H1 (cell line): ENCODE data around the gene VEPH1. TPM values are rescaled to one million over a fixed set of nuclear protein-coding genes. Genes with fewer than 3 reads are reported as not detected.

ENCODE experiments used
- CTCF ChIA-PET: fragments of 300-600 bp; sonication (Branson Sonifier 250); formaldehyde crosslinking; loops from one replicate; lab custom pipeline; 2021; ENCODE audit not compliant: partially characterized antibody; lab: Charles Lee
- POLR2A ChIA-PET: fragments of 300-600 bp; sonication (Branson Sonifier 250); formaldehyde crosslinking; loops from one replicate; lab custom pipeline; 2021; ENCODE audit warnings: inconsistent platforms; ENCODE audit not compliant: partially characterized antibody; lab: Charles Lee
- DNase-seq, 2 experiments: peaks; one replicate each; pipeline versions ENCODE4 v3.0.0 to v3.0.0-alpha.2; 2010 to 2022; ENCODE audit warnings: low spot score in 2 of 2, low read depth in 1 of 2, mixed read lengths in 1 of 2
- FAIRE-seq: peaks from 2 replicates; lab custom pipeline; 2011; peaks lifted over from hg19 to GRCh38; lab: Jason Lieb, UNC
- H2AFZ ChIP-seq: 2 replicates; pipeline ENCODE4 v1.8.1; 2012; ENCODE audit warnings: low read length, inconsistent platforms
- H2AK5ac ChIP-seq: 2 replicates; pipeline ENCODE4 v1.6.1; 2013; ENCODE audit warnings: low read depth, low read length
- H2BK120ac ChIP-seq: replicated peaks from 2 replicates; pipeline ENCODE3; 2013; ENCODE audit warnings: low read depth, low read length, inconsistent platforms
- H2BK12ac ChIP-seq: 2 replicates; pipeline ENCODE4 v1.6.1; 2013; ENCODE audit warnings: low read depth, low read length
- H2BK15ac ChIP-seq: 2 replicates; pipeline ENCODE4 v1.6.1; 2013; ENCODE audit warnings: low read length
- H2BK20ac ChIP-seq: 2 replicates; pipeline ENCODE4 v1.6.1; 2013; ENCODE audit warnings: low read length
- H2BK5ac ChIP-seq: 2 replicates; pipeline ENCODE4 v1.6.1; 2013; ENCODE audit warnings: low read depth, low read length
- H3K14ac ChIP-seq: 2 replicates; pipeline ENCODE4 v1.6.1; 2013; ENCODE audit warnings: inconsistent platforms; ENCODE audit not compliant: insufficient read length
- H3K18ac ChIP-seq: 2 replicates; pipeline ENCODE4 v1.6.1; 2013; ENCODE audit warnings: low read length; ENCODE audit errors: extremely low read depth
- H3K23ac ChIP-seq: 2 replicates; pipeline ENCODE4 v1.6.1; 2013; ENCODE audit warnings: inconsistent platforms; ENCODE audit not compliant: insufficient read length
- H3K23me2 ChIP-seq: 2 replicates; pipeline ENCODE4 v1.6.1; 2013; ENCODE audit warnings: low read depth, low read length
- H3K27ac ChIP-seq: 2 replicates; pipeline ENCODE4 v1.6.1; 2011; ENCODE audit warnings: low read depth, low read length, inconsistent platforms
- H3K27me3 ChIP-seq, 4 experiments: replicated peaks in 1 of 4; 1 replicate in 1 of 4; 2 replicates in 3 of 4; pipeline versions ENCODE4 v1.6.1 to v1.8.1; 2011 to 2013; ENCODE audit warnings: low read length in 3 of 4, mild to moderate bottlenecking in 3 of 4, inconsistent platforms in 2 of 4, mixed read lengths in 2 of 4, moderate library complexity in 1 of 4; ENCODE audit not compliant: control insufficient read depth in 3 of 4, insufficient read depth in 3 of 4; ENCODE audit errors: extremely low read depth in 1 of 4
- H3K36me3 ChIP-seq, 4 experiments: 2 replicates each; pipeline versions ENCODE4 v1.6.1 to v1.8.1; 2011 to 2013; ENCODE audit warnings: mild to moderate bottlenecking in 4 of 4, low read length in 3 of 4, moderate library complexity in 2 of 4, control low read depth in 1 of 4, inconsistent platforms in 1 of 4; ENCODE audit not compliant: insufficient read depth in 4 of 4, control insufficient read depth in 2 of 4
- H3K4ac ChIP-seq: replicated peaks from 2 replicates; pipeline ENCODE3; 2013; ENCODE audit warnings: low read length, low read depth, mixed read lengths, inconsistent platforms; ENCODE audit not compliant: insufficient read length
- H3K4me1 ChIP-seq, 4 experiments: replicated peaks in 1 of 4; 1 replicate in 1 of 4; 2 replicates in 3 of 4; pipeline versions ENCODE4 v1.6.1 to v1.8.1; 2011 to 2013; ENCODE audit warnings: low read length in 3 of 4, inconsistent platforms in 2 of 4, mixed read lengths in 1 of 4; ENCODE audit not compliant: insufficient read depth in 4 of 4, control insufficient read depth in 3 of 4
- H3K4me2 ChIP-seq, 2 experiments: 2 replicates each; pipeline versions ENCODE4 v1.6.1 to v1.8.1; 2011 to 2013; ENCODE audit warnings: low read depth in 2 of 2, low read length in 2 of 2, control low read depth in 1 of 2, inconsistent platforms in 1 of 2, mild to moderate bottlenecking in 1 of 2; ENCODE audit not compliant: insufficient read depth in 1 of 2
- H3K4me3 ChIP-seq, 4 experiments: fragments of 200-600, 300-600 bp in 1 of 4; sonication (generic), shearing (Covaris generic), sonication (Bioruptor Twin) in 1 of 4; 2 replicates each; pipeline versions ENCODE4 v1.5.1 to v1.8.1; 2011 to 2016; ENCODE audit warnings: low read length in 4 of 4, low read depth in 3 of 4, control low read depth in 2 of 4, inconsistent platforms in 2 of 4, mild to moderate bottlenecking in 2 of 4, mixed read lengths in 1 of 4, moderate library complexity in 1 of 4; ENCODE audit not compliant: insufficient read depth in 2 of 4; ENCODE audit errors: extremely low read depth in 1 of 4
- H3K56ac ChIP-seq: replicated peaks from 2 replicates; pipeline ENCODE3; 2013; ENCODE audit warnings: low read depth, mild to moderate bottlenecking, mixed read lengths, low read length, inconsistent platforms; ENCODE audit not compliant: insufficient read length
- H3K79me1 ChIP-seq: 2 replicates; pipeline ENCODE4 v1.6.1; 2013; ENCODE audit warnings: low read depth, low read length, control low read depth
- H3K79me2 ChIP-seq, 2 experiments: 2 replicates each; pipeline versions ENCODE4 v1.6.1 to v1.8.1; 2012 to 2013; ENCODE audit warnings: low read length in 2 of 2, mild to moderate bottlenecking in 2 of 2, inconsistent platforms in 1 of 2; ENCODE audit not compliant: insufficient read depth in 2 of 2, control insufficient read depth in 1 of 2
- H3K9ac ChIP-seq, 4 experiments: replicated peaks in 1 of 4; 1 replicate in 1 of 4; 2 replicates in 3 of 4; pipeline versions ENCODE4 v1.6.1 to v1.8.1; 2011 to 2013; ENCODE audit warnings: low read depth in 3 of 4, low read length in 3 of 4, control low read depth in 2 of 4, mild to moderate bottlenecking in 2 of 4, moderate library complexity in 2 of 4, inconsistent platforms in 1 of 4; ENCODE audit errors: extremely low read depth in 1 of 4
- H3K9me3 ChIP-seq, 2 experiments: 2 replicates each; pipeline versions ENCODE4 v1.6.1 to v1.8.1; 2012 to 2013; ENCODE audit warnings: mild to moderate bottlenecking in 2 of 2, moderate library complexity in 2 of 2, control low read depth in 1 of 2, inconsistent platforms in 1 of 2, low read depth in 1 of 2, low read length in 1 of 2, mixed read lengths in 1 of 2; ENCODE audit not compliant: insufficient read depth in 2 of 2
- H4K20me1 ChIP-seq, 2 experiments: replicated peaks in 1 of 2; 2 replicates each; pipeline versions ENCODE3 to v1.8.1; 2011 to 2013; ENCODE audit warnings: inconsistent platforms in 2 of 2, low read length in 2 of 2, mild to moderate bottlenecking in 1 of 2; ENCODE audit not compliant: insufficient read depth in 2 of 2, control insufficient read depth in 1 of 2
- H4K5ac ChIP-seq: 2 replicates; pipeline ENCODE4 v1.6.1; 2013; ENCODE audit warnings: low read length, low read depth, mixed read lengths, inconsistent platforms; ENCODE audit not compliant: insufficient read length
- H4K8ac ChIP-seq: 2 replicates; pipeline ENCODE4 v1.8.0; 2013; ENCODE audit warnings: mild to moderate bottlenecking, moderate library complexity, low read length, inconsistent platforms; ENCODE audit not compliant: insufficient read depth; ENCODE audit errors: extremely low read depth
- H4K91ac ChIP-seq: replicated peaks from 2 replicates; pipeline ENCODE3; 2013; ENCODE audit warnings: low read length, mixed read lengths, inconsistent platforms; ENCODE audit not compliant: insufficient read length
- CHD7 ChIP-seq: fragments of 300-600 bp; sonication (generic); IDR thresholded peaks from 2 replicates; pipeline ENCODE4 v1.7.1; 2012; ENCODE audit warnings: low read length, moderate library complexity, mild to moderate bottlenecking, inconsistent platforms; ENCODE audit not compliant: insufficient replicate concordance
- polyA plus RNA-seq, 7 experiments: library from polyadenylated mRNA; depleted of rRNA in 3 of 7; stranded (reverse) in 5 of 7; unstranded in 2 of 7; fragments of >200 nt in 5 of 7; fragments of 200-250 nt in 2 of 7; gene quantifications; 1 replicate in 5 of 7; 2 replicates in 1 of 7; 4 replicates in 1 of 7; pipeline versions ENCODE4 v1.2.1 to v1.2.3, GENCODE V29; 2011 to 2013; ENCODE audit warnings: missing spikeins in 2 of 7, mixed read lengths in 2 of 7
- total RNA-seq: library from RNA; stranded (reverse); fragmentation: NEBNext Ultra II Directional; extraction: Animal tissue kit (Norgen Biotek cat#: 25700); gene quantifications from 2 replicates; pipeline ENCODE4 v1.2.1, GENCODE V29; 2021

The VEPH1 gene
- total and polyA plus RNA-seq, 2 of the 8 experiments (the other 6 are each of a cell fraction or from before 2014, with no cell fraction given) = 12.0 to 18.3 TPM

GRCh38 chr3:157488144-157488543, 15.1 kb downstream of the VEPH1 start:
- H2BK15ac ChIP-seq = no peak overlapping the region
- no peaks in the 10 kb centered on the region for H3K36me3 ChIP-seq
- H2BK20ac ChIP-seq = no peak overlapping the region
- no peak overlapping the region for H3K27ac ChIP-seq
- no peaks in the 10 kb centered on the region for H3K79me2 ChIP-seq
- H3K4me2 ChIP-seq = no peak overlapping the region
- H3K14ac ChIP-seq = no peak overlapping the region
- H3K9ac ChIP-seq = no peak overlapping the region
- H4K8ac ChIP-seq = no peak overlapping the region
- H2AFZ ChIP-seq = no peak overlapping the region
- no peak overlapping the region for H2BK120ac ChIP-seq
- ChIA-PET POLR2A (interaction anchor here (0.7 to 2.6 kb wide), 2 partner anchors 11 to 814 kb away, joined by 3 to 13 read pairs; partner anchors contain the start of gene TIPARP), CTCF (no interaction called here)
- no peak overlapping the region for H3K56ac ChIP-seq
- no peaks in the 10 kb centered on the region for H4K20me1 ChIP-seq
- H3K4me3 ChIP-seq = no peak overlapping the region
- no peak overlapping the region for H2BK12ac ChIP-seq
- no peak overlapping the region for H3K18ac ChIP-seq
- no peak overlapping the region for H2BK5ac ChIP-seq
- H3K9me3 ChIP-seq = no peaks in the 10 kb centered on the region
- H3K79me1 ChIP-seq = no peaks in the 10 kb centered on the region
- no peak overlapping the region for H2AK5ac ChIP-seq
- H3K4ac ChIP-seq = no peak overlapping the region
- no peaks in the 10 kb centered on the region for H3K23me2 ChIP-seq
- no peaks in the 10 kb centered on the region for H3K4me1 ChIP-seq
- DNase-seq = no peak
- no peak for FAIRE-seq
- no peak overlapping the region for H4K91ac ChIP-seq
- no peak overlapping the region for H4K5ac ChIP-seq
- H3K27me3 ChIP-seq = no peaks in the 10 kb centered on the region
- no peak overlapping the region for H3K23ac ChIP-seq
- no peak for TF ChIP-seq CHD7
